ENCODE results near the gene CELF2.
A peak's percentile ranks its signal among the peaks of the same experiment; 100 is the strongest.
"Not testable (repeated sequence)": the region's sequence is repeated elsewhere in the genome, so short reads cannot be mapped to it uniquely, and the experiment has no call there.

CELF2 gene

DNA sequence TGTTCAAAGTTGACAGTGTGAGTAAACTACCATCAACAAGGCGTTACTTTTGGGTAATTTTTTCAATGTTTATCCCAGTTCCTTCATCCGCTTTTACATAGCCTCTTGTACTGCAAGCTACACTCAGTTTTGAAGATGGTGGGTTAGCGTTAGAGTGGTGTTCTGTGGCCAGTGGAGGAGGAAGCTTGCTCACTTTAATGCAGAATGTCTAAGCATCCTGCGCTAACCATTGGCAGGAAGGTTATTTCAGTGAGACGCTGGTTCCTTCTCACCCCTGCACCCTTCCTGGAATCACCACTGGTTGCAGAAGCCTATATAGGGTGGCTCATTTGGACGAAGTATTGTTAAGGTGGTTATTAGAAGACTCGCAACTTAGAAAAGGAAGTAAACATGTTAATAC is 159.1 kb downstream of the CELF2 start:
- DNase-seq (ENCODE audit: low read depth): no peak

DNA sequence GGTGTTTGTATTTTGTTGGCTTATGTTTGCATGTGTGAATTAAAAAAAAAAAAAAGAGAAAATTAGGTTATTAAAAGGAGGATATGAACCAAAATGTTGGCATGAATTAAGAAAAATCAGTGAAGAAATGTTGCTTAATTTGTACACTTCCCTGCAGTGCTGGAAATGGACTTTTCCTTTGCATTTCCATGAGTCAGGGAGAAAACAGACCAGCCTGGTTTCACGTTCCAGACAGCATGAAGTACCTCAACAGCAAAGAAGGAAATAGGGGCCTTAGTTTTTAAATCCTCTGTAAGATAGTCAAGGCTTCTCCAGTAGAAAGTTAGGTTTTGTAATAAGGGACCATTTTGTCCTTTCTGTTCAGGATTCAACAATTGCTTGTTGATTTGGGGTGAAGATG is 159.7 kb downstream of the CELF2 start:
- no peak for DNase-seq (ENCODE audit: low read depth)

DNA sequence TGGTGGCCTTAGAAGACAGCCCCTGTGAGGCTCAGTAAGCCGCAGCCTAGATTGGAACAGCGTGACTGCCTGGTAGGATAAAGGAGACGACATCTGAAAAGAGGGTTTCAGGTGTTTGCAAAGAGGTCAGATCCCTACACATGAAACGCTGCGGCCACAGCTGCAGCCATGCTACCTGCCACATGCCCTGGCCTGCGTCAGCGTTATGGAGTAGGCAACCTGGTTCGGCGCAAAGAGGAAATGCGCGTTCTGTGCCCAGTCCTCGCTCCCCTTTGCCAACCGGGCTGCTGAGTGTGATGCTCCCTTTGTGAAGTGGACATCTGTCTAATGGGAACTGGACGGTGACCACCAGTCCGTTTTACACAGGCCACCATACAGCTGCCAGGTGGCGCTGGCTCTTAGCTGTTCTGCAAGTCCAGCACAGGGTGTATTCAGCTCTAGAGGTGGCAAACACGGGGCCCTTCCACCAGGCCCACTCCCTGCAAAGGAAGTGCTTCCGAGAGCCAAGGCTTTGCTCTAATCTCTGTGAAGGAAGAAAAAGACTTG is 160.3 kb downstream of the CELF2 start:
- no peak for DNase-seq (ENCODE audit: low read depth)

DNA sequence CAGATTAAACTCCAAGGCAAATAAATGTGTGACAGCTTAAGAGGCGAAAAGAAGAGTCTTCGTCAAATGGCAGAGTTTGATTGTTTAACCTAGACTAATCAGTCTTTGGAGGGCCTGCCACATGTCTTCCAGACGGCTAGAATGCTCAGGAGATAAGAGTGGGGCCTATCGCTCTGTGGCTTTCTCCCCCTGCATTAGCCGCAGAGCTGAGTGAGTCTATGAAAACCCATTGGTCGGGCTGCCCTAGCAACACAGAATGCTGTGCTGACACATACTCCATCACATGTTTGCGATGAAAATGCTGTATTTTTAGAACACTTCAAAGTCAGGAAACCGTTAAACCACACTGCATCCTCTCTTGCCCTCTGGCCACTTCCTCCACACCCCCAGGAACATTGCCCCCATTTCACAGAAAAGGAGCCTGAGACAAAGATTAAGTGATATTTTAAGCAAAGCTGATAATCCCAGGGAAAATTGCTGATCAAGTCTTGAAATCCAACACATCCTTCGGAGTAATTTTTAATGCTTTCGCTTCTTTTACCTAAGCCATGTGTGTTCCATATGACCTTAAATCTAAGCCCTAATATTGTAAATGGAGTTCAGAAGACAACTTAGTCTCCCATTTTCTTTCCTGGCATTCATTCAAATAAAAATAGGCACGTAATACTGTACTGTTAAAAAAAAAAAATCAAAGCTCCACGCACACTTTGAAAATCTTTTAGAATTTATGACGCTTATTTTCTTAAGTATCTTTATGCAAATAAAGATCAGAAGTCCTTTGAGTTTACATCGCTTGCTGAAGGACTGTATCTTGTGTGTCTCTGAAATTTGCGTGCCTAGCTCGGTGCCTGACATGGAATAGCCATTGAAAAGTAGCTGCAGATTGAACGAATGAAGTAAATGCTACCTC is 161.2 kb downstream of the CELF2 start:
- peak; percentile 69 for DNase-seq (ENCODE audit: low read depth)

- no peak for DNase-seq (ENCODE audit: low read depth)
Measured at GRCh38 chr10:11179516-11180105, 161.9 kb downstream of the CELF2 start.

DNA sequence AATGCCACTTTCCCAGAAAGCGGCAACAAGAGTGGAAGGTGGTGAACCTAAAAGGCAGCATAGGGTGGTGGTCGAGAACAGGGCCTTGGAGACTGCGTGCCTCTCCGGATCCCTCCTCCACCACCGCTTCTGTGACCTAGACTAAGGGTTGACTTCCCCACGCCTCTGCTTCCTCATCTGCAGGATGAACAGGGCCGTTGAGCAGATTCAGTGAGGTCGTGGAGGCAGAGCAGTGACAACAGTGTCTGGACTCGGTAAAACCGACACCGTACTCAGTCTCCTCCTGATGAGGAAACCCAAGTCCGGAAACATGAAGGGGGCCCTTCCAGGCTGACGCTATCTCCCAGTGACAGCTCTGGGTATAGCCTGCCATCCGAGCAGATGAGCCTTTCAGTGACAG is 162.6 kb downstream of the CELF2 start:
- peak; percentile 45 for DNase-seq (ENCODE audit: low read depth)

GRCh38 chr10:11181978-11182377 is 164.3 kb downstream of the CELF2 start:
- DNase-seq (ENCODE audit: low read depth): no peak

DNA sequence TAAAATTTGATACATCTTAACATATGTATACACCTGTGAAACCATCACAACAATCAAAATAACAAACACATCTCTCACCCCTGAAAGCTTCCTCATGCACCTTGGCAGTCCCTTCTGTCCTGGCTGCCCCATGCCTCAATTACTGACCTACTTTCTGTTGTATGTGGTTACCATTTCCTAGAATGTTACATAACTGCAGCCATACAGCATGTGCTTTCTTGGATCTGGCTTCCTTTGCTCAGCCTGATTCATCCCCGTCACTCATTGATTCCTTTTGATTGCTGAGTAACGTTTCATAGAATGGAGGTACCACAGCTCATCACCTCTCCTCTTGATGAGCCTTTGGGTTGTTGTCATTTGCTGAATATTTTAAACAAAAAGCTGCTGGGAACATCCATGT is 165.3 kb downstream of the CELF2 start:
- no peak for DNase-seq (ENCODE audit: low read depth)

DNA sequence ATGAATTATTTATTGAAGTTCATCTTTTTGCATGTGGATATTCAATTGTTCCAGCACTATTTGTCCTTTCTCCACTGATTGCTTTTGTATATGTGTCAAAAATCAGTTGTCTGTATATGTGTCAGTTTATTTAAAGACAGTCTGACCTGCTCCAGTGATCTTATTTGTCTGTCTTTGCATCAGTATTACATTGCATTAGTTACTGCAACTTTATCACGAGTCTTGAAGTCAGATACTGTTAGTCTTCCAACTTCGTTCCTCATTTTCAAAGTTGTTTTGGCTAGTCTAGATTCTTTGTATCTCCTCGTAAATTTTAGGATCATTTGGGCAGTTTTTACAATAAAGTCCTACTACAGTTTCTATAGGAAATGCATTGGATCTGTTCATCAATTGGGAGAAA is 166.4 kb downstream of the CELF2 start:
- DNase-seq (ENCODE audit: low read depth): no peak

DNA sequence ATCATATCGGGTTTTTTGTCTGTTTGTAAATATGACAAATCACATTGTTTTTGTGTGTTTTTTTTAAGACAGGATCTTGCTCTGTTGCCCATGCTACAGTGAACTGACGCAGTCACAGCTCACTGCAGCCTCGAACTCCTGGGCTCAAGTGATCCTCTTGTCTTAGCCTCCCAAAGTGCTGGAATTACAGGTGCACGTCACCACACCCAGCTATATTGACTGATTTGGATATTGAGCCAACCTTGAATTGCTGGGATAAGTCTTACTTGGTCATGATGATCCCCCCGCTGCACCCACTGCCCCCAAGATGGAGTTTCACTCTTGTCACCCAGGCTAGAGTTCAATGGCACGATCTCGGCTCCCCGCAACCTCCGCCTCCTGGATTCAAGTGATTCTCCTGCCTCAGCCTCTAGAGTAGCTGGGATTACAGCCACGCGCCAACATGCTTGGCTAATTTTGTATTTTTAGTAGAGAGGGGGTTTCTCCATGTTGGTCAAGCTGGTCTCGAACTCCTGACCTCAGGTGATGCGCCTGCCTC is 167.5 kb downstream of the CELF2 start:
- not testable (repeated sequence) for DNase-seq (ENCODE audit: low read depth)

GRCh38 chr10:11186374-11186773 is 168.7 kb downstream of the CELF2 start:
- DNase-seq (ENCODE audit: low read depth): no peak

GRCh38 chr10:11189582-11190376 is 172.1 kb downstream of the CELF2 start:
- DNase-seq (ENCODE audit: low read depth): no peak

DNA sequence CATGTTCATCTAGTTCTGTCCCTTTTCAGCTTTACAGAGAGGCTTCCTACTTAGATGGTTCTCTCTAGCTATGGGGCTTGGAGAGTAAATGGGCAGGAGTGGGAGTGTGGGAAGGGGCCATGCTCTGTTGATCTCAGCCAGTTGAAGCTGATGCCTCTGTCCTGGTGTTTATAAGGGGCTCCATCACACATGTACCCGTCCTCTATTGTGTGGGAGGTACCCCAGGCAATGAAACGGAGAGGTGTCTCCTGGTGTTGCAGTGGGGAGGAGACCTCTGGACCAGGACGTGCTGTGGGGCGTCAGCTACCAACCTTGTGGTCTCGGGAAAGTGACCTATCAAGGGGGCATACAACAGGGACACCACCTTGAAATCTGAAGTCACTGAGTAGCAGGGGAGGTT is 173.5 kb downstream of the CELF2 start:
- DNase-seq (ENCODE audit: low read depth): no peak

GRCh38 chr10:11191678-11192077 is 174.0 kb downstream of the CELF2 start:
- no peak for DNase-seq (ENCODE audit: low read depth)

- DNase-seq (ENCODE audit: low read depth): no peak
Measured at GRCh38 chr10:11192304-11193000, 174.8 kb downstream of the CELF2 start.

DNA sequence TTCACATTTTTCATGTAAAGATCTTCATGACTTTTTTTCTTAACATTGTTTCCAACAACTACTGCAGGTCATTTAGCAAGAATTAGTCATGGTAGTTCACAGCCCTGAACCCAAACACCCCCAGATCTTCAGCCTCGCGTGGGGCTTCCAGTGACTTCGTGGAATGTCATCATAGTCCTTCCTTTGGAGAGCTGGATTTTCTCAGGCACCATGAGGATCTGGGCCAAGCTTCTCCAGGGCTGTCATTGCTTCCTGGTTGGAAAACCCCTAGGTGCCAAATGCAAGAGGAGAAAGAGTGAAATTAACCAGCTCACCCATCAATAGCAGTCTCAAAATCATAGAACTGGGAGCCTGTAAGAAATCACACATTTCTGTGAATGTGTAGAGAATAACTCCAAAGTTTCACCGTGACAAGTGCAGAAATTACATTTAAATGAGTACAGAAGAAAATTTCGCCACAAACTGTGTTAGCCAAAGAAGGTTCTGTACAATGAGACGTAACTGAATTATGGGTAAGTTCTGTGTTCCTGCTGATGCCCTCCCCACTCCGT is 175.4 kb downstream of the CELF2 start:
- no peak for DNase-seq (ENCODE audit: low read depth)

DNA sequence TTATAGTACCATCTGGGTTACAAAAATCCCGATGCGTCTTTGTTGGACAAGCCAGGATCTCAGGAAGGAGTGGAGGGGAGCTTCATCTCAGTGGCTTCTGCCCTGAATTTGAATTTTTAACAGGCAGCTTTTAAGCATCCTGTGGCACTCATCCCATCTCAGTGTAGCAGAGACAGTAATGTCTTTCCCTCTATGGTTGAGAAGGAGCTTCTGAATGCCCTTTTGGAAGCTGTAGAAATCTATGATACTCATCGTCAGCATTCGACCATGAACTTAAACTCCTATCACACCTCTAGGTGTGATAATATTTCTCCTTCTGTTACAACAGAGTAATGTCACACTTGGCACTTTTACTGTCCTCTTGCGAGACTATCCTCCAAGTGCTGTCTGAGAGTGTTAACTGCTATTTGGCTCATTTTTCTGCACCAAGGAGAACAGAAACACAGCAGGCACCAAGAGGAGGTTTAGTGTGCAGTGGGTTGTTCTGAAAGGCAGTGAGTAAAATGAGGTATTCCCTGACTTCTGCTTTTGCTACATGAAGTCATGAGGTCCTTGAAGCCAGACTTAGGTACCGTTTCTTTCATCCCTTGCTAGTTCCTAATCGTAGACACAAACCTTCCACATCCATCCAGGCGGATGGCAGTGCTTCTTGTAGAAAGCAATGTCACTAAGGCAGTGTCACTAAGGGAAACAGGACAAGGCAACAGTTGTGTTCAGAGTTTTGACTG is 177.4 kb downstream of the CELF2 start:
- DNase-seq (ENCODE audit: low read depth): no peak

DNA sequence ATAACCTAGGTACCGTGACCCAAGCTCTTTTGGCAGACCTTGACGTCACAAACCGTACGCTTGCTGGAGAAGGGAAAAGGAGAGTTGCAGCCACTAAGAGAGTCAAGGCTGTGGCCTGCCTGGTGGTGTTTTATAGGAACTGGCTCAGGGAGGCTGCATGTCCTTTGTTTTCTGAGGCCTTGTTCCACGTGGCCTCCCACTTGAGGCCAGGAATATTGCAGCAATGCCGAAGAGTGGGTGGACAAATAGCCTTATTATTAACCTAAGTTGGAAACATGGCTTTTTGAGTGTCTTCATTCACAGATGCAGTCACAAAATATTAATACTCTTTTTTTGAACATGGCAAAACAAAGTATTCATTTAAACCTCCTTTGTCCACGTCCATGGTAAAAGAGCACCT is 178.0 kb downstream of the CELF2 start:
- no peak for DNase-seq (ENCODE audit: low read depth)

GRCh38 chr10:11197266-11197712 is 179.6 kb downstream of the CELF2 start:
- no peak for DNase-seq (ENCODE audit: low read depth)

DNA sequence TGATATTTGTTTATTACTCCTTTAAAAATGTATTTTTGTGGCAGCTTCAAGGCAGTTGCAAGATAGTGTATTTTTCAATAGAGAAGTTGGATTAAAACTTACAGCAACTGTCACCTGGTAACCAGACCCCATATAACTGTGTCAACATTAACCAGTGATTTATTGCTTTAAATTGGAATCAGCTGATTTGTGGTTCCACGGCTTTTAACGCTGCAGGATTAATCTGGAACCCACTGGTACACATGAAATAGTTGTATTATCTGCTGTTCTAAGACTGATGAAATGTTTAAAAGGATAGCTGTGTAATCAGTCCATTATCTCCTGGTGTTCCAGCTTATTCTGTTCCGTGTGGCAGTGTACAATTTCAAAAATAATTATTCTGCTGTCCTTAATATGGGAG is 180.2 kb downstream of the CELF2 start:
- DNase-seq (ENCODE audit: low read depth): no peak

DNA sequence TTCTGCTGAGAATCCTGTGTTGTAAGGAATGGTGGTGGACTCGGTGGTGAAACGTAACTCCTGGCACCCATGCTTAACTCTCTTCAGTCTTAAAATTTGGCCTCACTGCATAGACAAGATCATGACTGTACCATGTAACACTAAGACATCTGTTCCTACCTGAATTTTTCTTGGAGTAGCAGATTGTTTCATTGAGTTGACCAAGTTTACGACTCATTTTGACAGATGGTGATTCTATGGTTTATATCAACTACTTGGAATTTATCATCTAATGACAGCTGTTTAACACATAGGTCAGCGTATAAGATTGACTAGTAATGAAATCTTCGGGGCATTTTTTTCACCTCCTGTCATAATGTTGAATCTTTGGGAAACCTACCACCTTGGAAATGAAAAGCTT is 184.2 kb downstream of the CELF2 start:
- DNase-seq (ENCODE audit: low read depth): no peak

Measured in activated T-cell treated with anti-CD3 and anti-CD28 coated beads for 48 hours (primary cell).